ENCODE measurements around the gene UTP20.

DNA sequence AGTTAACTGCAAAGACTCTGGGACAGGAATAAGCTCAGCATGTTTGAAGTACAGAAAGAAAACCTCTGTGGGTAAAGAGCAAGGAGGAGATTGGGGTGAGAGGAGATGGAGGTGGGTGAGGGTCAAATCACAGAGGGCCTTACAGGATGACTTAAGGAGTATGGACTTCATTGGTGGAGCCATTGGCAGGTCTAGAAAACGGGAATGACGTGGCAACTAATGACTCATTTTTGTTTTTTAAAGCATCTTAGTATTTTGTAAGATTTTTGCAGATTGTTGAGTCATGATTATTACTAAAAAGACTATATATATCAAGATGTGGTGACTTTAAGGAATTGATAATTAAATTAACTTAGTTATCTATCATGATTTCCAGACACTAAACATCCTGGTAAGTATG is 18.5 kb downstream of the UTP20 start:
- TF ChIP-seq, protein P1, sequence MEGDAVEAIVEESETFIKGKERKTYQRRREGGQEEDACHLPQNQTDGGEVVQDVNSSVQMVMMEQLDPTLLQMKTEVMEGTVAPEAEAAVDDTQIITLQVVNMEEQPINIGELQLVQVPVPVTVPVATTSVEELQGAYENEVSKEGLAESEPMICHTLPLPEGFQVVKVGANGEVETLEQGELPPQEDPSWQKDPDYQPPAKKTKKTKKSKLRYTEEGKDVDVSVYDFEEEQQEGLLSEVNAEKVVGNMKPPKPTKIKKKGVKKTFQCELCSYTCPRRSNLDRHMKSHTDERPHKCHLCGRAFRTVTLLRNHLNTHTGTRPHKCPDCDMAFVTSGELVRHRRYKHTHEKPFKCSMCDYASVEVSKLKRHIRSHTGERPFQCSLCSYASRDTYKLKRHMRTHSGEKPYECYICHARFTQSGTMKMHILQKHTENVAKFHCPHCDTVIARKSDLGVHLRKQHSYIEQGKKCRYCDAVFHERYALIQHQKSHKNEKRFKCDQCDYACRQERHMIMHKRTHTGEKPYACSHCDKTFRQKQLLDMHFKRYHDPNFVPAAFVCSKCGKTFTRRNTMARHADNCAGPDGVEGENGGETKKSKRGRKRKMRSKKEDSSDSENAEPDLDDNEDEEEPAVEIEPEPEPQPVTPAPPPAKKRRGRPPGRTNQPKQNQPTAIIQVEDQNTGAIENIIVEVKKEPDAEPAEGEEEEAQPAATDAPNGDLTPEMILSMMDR (IDR thresholded peaks at IDR 0.05; ENCODE audit: borderline replicate concordance, extremely low read depth, low read length, poor library complexity, severe bottlenecking) = no peak
- TF ChIP-seq EZH2 (IDR thresholded peaks at IDR 0.05; ENCODE audit: borderline replicate concordance, low read depth, low read length, severe bottlenecking) = no peak
